Measurements from ENCODE around the gene EEIG2.

The EEIG2 gene

DNA sequence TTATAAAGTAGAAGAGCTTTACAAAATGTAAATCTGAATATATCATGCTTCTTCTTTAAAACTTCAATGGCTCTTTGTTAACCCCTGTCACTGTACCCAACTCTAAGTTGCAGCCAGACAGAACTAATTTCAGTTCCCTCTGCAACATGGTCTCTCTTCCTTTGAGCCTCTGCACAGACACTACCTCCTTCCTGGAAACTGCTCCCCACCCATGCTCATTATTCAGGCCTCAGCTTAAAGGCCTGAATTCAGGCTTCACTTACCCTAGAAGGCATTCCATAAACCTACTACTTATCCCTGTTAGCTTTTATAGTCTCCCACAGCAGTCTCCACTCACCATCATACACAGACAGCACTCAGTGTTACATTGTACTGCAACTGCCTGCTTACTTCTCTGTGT, 2.6 kb upstream of the EEIG2 start:
- peak; percentile 17 for ATAC-seq (ENCODE audit: low read depth)
- Mint-ChIP-seq H3K4me3 (no peak overlapping the region), H3K4me1 (peaks cover 8% of the 10 kb centered on the region), H3K9me3 (no peaks in the 10 kb centered on the region), H3K27ac (no peak overlapping the region), H3K27me3 (no peaks in the 10 kb centered on the region), H3K36me3 (no peaks in the 10 kb centered on the region)
- peak in 1 of 2 donors; percentile 21 for DNase-seq (ENCODE audit: low spot score in 2 of 2)

- Mint-ChIP-seq H3K9me3 (no peaks in the 10 kb centered on the region), H3K27me3 (no peaks in the 10 kb centered on the region), H3K27ac (peak overlapping the region; percentile 39), H3K36me3 (no peaks in the 10 kb centered on the region), H3K4me1 (peaks cover 15% of the 10 kb centered on the region), H3K4me3 (peak overlapping the region; percentile 93)
- DNase-seq (ENCODE audit: low spot score in 2 of 2) (peak in 1 of 2 donors; percentile 33), ATAC-seq (ENCODE audit: low read depth) (peak; percentile 26)
Measured at GRCh38 chr1:108560189-108560873, 431 bp downstream of the EEIG2 start.

DNA sequence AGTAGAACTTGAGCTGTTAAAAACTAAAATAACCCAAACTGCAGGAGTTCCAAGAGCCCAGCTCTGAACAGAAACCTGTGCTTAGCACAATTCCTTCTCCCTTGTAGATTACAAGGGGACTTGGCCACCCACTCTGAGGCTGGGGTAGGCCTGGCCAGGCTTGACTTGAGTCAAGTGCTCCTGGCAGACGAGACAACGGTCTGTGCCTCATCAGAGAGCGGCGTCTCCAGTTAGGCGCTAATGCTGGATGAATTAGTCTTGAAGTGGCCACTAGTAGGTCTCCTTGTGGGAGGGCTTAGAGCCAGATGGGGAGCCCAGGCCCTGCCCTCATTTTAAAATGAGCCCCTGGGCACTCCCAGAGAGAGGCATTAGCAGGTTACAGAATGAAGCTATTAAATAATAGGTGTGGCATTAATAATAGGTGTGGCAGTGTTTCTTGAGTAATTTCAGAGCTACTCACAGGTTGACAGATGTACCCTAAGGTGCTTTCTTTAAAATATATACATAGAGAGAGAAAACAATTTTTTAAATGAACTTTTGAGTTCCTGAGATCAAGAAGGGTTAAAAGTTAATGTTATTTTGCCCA, 1.1 kb downstream of the EEIG2 start:
- H3K27me3 Mint-ChIP-seq = no peaks in the 10 kb centered on the region
- peaks cover 13% of the 10 kb centered on the region for H3K4me1 Mint-ChIP-seq
- DNase-seq (ENCODE audit: low spot score in 2 of 2) = peak in 1 of 2 donors; percentile 38
- no peaks in the 10 kb centered on the region for H3K36me3 Mint-ChIP-seq
- H3K9me3 Mint-ChIP-seq = no peaks in the 10 kb centered on the region
- H3K27ac Mint-ChIP-seq = peak overlapping the region; percentile 39
- H3K4me3 Mint-ChIP-seq = peak overlapping the region; percentile 93
- ATAC-seq (ENCODE audit: low read depth) = peak; percentile 18

DNA sequence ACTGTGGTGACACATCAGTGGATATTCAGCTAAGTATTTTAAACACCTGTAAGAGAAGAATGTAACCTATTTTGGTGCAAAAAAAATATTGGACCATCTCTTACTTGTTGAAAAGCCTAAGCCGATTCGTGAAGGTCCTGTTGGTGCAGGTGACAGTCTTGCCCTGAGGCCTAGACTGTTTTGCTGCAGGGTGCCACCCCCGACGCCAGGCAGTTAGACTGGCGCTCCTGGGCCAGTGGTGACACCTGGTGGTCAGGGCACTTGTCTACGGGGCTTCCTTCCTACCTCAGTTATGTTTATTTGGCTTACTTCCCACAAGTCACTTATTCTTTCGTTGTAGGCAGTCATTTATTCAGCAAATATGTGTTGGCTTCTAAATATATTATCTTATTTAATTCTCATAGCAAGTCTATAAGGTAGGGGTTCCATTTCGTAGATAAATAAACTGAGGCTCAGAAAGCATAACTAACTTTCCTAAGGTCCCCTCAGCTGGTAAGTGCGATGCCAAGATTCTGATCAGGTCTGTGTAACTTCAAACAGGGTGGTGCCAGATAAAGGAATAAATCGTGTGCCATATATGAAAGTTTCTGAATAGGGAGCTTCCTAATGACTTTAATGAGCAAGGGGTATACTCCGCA, 1.9 kb downstream of the EEIG2 start:
- no peaks in the 10 kb centered on the region for H3K27me3 Mint-ChIP-seq
- ATAC-seq (ENCODE audit: low read depth) = peak; percentile 57
- H3K9me3 Mint-ChIP-seq = no peaks in the 10 kb centered on the region
- H3K4me1 Mint-ChIP-seq = peaks cover 13% of the 10 kb centered on the region
- H3K36me3 Mint-ChIP-seq = no peaks in the 10 kb centered on the region
- peak overlapping the region; percentile 25 for H3K4me3 Mint-ChIP-seq
- peak; percentile 76 to 77 for DNase-seq (ENCODE audit: low spot score in 2 of 2)
- H3K27ac Mint-ChIP-seq = no peak overlapping the region

GRCh38 chr1:108563808-108564207, 3.9 kb downstream of the EEIG2 start:
- Mint-ChIP-seq H3K27ac (no peak overlapping the region), H3K9me3 (no peaks in the 10 kb centered on the region), H3K36me3 (no peaks in the 10 kb centered on the region), H3K4me1 (peaks cover 13% of the 10 kb centered on the region), H3K27me3 (no peaks in the 10 kb centered on the region), H3K4me3 (no peak overlapping the region)
- ATAC-seq (ENCODE audit: low read depth) = no peak
- no peak for DNase-seq (ENCODE audit: low spot score in 2 of 2)

- Mint-ChIP-seq H3K4me3 (no peak overlapping the region), H3K27ac (no peak overlapping the region), H3K4me1 (peaks cover 13% of the 10 kb centered on the region), H3K36me3 (no peaks in the 10 kb centered on the region), H3K9me3 (no peaks in the 10 kb centered on the region), H3K27me3 (no peaks in the 10 kb centered on the region)
- no peak for DNase-seq (ENCODE audit: low spot score in 2 of 2)
- no peak for ATAC-seq (ENCODE audit: low read depth)
Measured at GRCh38 chr1:108565081-108565480, 5.2 kb downstream of the EEIG2 start.

DNA sequence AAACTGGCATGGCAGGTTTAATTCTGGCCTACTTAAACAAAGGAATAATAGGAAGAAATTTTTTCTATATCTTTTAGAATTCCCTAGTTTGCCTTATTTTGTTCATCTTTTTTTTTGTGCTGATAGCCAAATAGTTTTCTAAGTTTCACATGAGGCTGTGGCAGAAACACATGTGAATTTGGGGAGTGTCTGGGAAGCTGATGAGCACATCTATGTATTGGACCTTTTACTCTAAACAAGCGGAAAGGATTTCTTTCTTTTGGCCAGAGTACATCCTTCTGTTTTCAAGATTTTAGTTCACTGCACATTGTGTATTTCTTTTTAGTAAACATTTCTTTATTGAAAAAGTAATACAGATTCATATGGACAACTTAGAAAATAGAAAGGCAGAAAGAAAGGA, 5.6 kb downstream of the EEIG2 start:
- peaks cover 13% of the 10 kb centered on the region for H3K4me1 Mint-ChIP-seq
- H3K27ac Mint-ChIP-seq = no peak overlapping the region
- no peaks in the 10 kb centered on the region for H3K9me3 Mint-ChIP-seq
- no peak for DNase-seq (ENCODE audit: low spot score in 2 of 2)
- ATAC-seq (ENCODE audit: low read depth) = no peak
- H3K4me3 Mint-ChIP-seq = no peak overlapping the region
- H3K36me3 Mint-ChIP-seq = no peaks in the 10 kb centered on the region
- no peaks in the 10 kb centered on the region for H3K27me3 Mint-ChIP-seq

DNA sequence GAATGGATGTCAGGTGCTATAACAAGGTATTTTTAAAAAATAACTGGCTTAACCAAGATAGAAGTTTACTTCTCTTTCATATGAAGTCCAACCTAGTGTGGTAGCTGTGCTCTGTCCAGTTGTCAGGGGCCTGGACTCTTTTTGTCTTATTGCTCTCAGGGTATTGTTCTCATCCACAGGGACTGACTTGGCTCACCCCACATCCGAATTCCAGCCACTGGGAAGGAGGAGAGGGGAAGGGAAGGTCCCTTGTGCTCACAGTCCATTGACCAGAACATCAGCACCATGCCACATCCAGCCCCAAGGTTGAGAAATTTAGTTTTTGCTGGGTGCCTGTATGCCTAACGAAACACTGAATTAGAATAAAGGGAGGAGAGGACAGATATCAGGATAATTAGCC, 8.7 kb downstream of the EEIG2 start:
- Mint-ChIP-seq H3K4me1 (peaks cover 6% of the 10 kb centered on the region), H3K9me3 (no peaks in the 10 kb centered on the region), H3K27me3 (no peaks in the 10 kb centered on the region), H3K27ac (no peak overlapping the region), H3K36me3 (no peaks in the 10 kb centered on the region), H3K4me3 (no peak overlapping the region)
- no peak for ATAC-seq (ENCODE audit: low read depth)
- no peak for DNase-seq (ENCODE audit: low spot score in 2 of 2)

DNA sequence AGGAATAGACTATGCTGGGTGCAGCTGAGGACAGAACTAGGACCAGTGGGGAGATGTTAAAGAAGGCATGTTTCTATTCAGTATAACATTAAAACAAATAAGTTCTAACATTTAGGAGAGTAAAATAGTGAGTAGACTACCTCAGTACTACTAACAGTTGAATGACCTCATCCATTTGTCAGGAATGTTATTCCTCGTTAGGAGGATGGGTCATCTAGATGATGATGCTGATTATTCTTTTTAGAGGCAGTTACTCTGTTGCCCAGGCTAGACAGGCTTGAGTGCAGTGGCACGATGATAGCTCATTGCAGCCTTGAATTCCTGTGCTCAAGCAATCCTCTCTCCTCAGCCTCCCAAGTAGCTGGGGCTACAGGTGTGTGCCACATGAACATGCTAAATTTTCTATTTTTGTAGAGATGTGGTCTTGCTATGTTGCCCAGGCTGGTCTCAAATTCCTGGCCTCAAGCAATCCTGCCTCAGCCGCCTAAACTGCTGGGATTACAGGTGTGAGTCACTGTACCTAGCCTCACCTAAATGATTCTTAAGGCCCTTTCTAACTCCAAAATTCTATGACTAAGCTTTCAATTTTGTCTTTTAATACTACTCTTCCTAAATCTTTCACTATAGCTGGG, 9.3 kb downstream of the EEIG2 start:
- no peak for ATAC-seq (ENCODE audit: low read depth)
- H3K9me3 Mint-ChIP-seq = no peaks in the 10 kb centered on the region
- H3K4me1 Mint-ChIP-seq = peaks cover 2% of the 10 kb centered on the region
- DNase-seq (ENCODE audit: low spot score in 2 of 2) = no peak
- peaks cover 2% of the 10 kb centered on the region for H3K36me3 Mint-ChIP-seq
- H3K4me3 Mint-ChIP-seq = no peak overlapping the region
- no peak overlapping the region for H3K27ac Mint-ChIP-seq
- no peaks in the 10 kb centered on the region for H3K27me3 Mint-ChIP-seq

DNA sequence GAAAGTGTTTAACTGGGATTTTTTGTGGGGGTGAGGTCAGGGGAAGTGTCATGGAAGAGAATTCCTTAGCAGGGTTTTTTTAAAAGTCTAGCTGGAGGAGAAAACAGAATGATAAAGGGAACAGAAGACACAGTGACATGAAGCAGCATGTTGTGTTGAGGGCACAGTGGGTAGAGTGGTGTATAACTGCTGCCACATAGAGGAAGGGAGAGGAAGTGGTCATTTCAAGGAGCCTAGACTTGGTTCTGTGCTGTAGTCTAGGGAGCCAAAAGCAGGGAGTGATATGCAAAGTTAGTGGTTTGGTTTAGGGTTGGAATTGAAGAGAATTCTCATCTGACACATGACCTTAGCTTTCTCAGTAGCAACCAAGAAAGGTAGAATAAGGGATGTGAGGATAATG, 10.2 kb downstream of the EEIG2 start:
- Mint-ChIP-seq H3K27ac (no peak overlapping the region), H3K4me1 (no peaks in the 10 kb centered on the region), H3K27me3 (no peaks in the 10 kb centered on the region), H3K4me3 (no peak overlapping the region), H3K9me3 (no peaks in the 10 kb centered on the region), H3K36me3 (peaks cover 2% of the 10 kb centered on the region)
- DNase-seq (ENCODE audit: low spot score in 2 of 2) (no peak), ATAC-seq (ENCODE audit: low read depth) (peak; percentile 98)

DNA sequence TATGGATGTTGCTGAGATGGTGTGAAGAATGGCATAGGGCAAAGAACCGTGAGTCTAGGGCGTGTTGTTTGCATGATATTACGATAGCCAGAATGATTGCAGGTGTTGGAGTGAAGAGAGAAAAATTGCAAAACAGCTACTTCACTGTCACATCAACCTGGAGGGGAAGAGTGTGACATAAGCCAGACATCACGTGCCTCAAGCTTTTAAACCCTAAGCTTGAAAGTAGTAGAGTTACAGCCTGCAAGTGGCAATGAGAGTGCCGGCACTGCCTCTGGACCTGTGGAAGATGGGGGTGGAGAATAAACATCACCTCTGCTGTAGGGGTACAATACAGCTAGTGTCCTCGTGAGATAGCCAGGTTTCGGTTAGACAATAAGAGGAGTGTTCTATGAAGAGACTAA, 11.1 kb downstream of the EEIG2 start:
- ATAC-seq (ENCODE audit: low read depth) = no peak
- H3K36me3 Mint-ChIP-seq = peaks cover 2% of the 10 kb centered on the region
- DNase-seq (ENCODE audit: low spot score in 2 of 2) = no peak
- no peak overlapping the region for H3K27ac Mint-ChIP-seq
- no peaks in the 10 kb centered on the region for H3K4me1 Mint-ChIP-seq
- no peak overlapping the region for H3K4me3 Mint-ChIP-seq
- H3K27me3 Mint-ChIP-seq = no peaks in the 10 kb centered on the region
- no peaks in the 10 kb centered on the region for H3K9me3 Mint-ChIP-seq

- Mint-ChIP-seq H3K4me3 (no peak overlapping the region), H3K27me3 (no peaks in the 10 kb centered on the region), H3K36me3 (peaks cover 2% of the 10 kb centered on the region), H3K9me3 (no peaks in the 10 kb centered on the region), H3K4me1 (no peaks in the 10 kb centered on the region), H3K27ac (no peak overlapping the region)
- ATAC-seq (ENCODE audit: low read depth) = no peak
- DNase-seq (ENCODE audit: low spot score in 2 of 2) = no peak
Measured at GRCh38 chr1:108572182-108572581, 12.3 kb downstream of the EEIG2 start.

DNA sequence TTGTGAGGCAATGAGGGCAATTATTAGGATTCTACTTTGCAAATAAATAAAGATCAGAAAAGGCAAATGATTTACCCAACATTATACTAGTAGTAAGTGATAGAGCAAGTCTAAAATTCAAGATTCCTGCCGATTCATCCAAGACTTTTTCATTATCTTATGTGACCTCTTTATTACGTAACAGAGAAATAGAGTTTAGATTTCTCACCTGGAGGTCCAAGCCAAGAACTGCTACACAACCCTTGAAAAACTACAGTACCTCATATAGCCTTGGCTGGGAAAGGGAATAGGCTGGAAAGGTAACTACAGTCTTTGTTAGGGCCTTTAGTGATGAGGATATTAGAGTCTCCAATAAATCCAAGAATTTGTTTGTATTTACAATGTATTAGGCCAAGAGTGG, 13.3 kb downstream of the EEIG2 start:
- H3K27me3 Mint-ChIP-seq = no peaks in the 10 kb centered on the region
- no peak overlapping the region for H3K27ac Mint-ChIP-seq
- H3K9me3 Mint-ChIP-seq = no peaks in the 10 kb centered on the region
- no peak for DNase-seq (ENCODE audit: low spot score in 2 of 2)
- no peak overlapping the region for H3K4me3 Mint-ChIP-seq
- no peaks in the 10 kb centered on the region for H3K4me1 Mint-ChIP-seq
- ATAC-seq (ENCODE audit: low read depth) = no peak
- H3K36me3 Mint-ChIP-seq = peaks cover 2% of the 10 kb centered on the region

GRCh38 chr1:108574008-108574407, 14.1 kb downstream of the EEIG2 start:
- H3K36me3 Mint-ChIP-seq = peaks cover 5% of the 10 kb centered on the region
- H3K9me3 Mint-ChIP-seq = peaks cover 2% of the 10 kb centered on the region
- H3K27ac Mint-ChIP-seq = no peak overlapping the region
- no peaks in the 10 kb centered on the region for H3K27me3 Mint-ChIP-seq
- ATAC-seq (ENCODE audit: low read depth) (no peak), DNase-seq (ENCODE audit: low spot score in 2 of 2) (no peak)
- no peak overlapping the region for H3K4me3 Mint-ChIP-seq
- H3K4me1 Mint-ChIP-seq = no peaks in the 10 kb centered on the region
